Colonic mucosa (tissue), 4 donors: ENCODE data around the gene DUS2. TPM values are rescaled to one million over a fixed set of nuclear protein-coding genes. Genes with fewer than 3 reads are reported as not detected.

Experiments used
- DNase-seq: peaks from one replicate; pipeline ENCODE4 v3.0.0-alpha.2; 2020
- H3K27ac ChIP-seq: fragments of 200-600 bp; one replicate; pipeline ENCODE4 v1.8.0; 2021
- H3K27me3 ChIP-seq: fragments of 200-600 bp; one replicate; pipeline ENCODE4 v1.8.0; 2021
- H3K36me3 ChIP-seq: fragments of 200-600 bp; one replicate; pipeline ENCODE4 v1.8.0; 2021
- H3K4me1 ChIP-seq: fragments of 200-600 bp; one replicate; pipeline ENCODE4 v1.8.0; 2021; ENCODE audit warnings: mild to moderate bottlenecking
- H3K4me3 ChIP-seq: fragments of 200-600 bp; one replicate; pipeline ENCODE4 v1.8.0; 2021
- H3K9ac ChIP-seq, 2 donors: one replicate each; pipeline ENCODE4 v1.7.0; 2013; ENCODE audit warnings: control low read depth in 2 of 2, low read depth in 2 of 2, low read length in 2 of 2
- H3K9me3 ChIP-seq: fragments of 200-600 bp; one replicate; pipeline ENCODE4 v1.8.0; 2021
- intact Hi-C: fragments of 100-400 bp; cut with DNase I; formaldehyde crosslinking; loops from one replicate; pipeline ENCODE4 v1.14.1; 2022
- total RNA-seq, 2 donors: library from RNA; stranded (reverse); fragmentation: NEBNext Ultra II Directional in 1 of 2; extraction: Animal tissue kit (Norgen Biotek cat#: 25700) in 1 of 2; gene quantifications; one replicate each; pipeline ENCODE4 v1.2.1, GENCODE V29; 2021
- TF ChIP-seq, protein P1 (sequence below): fragments of 200-600 bp; IDR thresholded peaks from one replicate; pipeline ENCODE4 v1.8.0; 2022; ENCODE audit warnings: antibody characterized with exemption, mild to moderate bottlenecking
- donor health status: healthy.
- donor health status: DM: no; HTN: no; CAD: no.
- donor health status: DM: no; HTN: no; CAD: no.

The DUS2 gene
- total RNA-seq, 2 donors from 2014 or later: 13.1 to 24.6 TPM

DNA sequence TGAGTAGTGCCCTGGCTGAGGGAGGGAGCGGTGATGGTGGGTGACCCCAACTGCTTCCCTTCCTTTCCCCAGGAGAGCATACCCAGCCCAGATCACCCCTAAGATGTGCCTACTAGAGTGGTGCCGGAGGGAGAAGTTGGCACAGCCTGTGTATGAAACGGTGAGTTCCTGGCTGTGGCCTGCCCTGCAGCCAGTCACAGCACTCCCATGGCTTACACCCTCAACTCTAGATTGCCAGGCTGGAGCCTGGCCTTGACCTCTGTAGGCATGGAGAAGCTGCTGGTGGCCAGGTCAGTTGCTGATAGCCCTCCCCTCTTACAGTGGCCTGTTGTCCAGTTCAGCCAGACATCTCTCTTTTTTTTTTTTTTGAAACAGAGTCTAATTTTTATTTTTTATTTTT, 53.5 kb downstream of the DUS2 start:
- TF ChIP-seq, protein P1, sequence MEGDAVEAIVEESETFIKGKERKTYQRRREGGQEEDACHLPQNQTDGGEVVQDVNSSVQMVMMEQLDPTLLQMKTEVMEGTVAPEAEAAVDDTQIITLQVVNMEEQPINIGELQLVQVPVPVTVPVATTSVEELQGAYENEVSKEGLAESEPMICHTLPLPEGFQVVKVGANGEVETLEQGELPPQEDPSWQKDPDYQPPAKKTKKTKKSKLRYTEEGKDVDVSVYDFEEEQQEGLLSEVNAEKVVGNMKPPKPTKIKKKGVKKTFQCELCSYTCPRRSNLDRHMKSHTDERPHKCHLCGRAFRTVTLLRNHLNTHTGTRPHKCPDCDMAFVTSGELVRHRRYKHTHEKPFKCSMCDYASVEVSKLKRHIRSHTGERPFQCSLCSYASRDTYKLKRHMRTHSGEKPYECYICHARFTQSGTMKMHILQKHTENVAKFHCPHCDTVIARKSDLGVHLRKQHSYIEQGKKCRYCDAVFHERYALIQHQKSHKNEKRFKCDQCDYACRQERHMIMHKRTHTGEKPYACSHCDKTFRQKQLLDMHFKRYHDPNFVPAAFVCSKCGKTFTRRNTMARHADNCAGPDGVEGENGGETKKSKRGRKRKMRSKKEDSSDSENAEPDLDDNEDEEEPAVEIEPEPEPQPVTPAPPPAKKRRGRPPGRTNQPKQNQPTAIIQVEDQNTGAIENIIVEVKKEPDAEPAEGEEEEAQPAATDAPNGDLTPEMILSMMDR: no peak
- H3K4me1 ChIP-seq: peaks cover 17% of the 10 kb centered on the region
- intact Hi-C loops: no loop called here
- H3K27me3 ChIP-seq: no peaks in the 10 kb centered on the region
- H3K9ac ChIP-seq: no peak overlapping the region
- no peak overlapping the region for H3K27ac ChIP-seq
- H3K4me3 ChIP-seq: no peak overlapping the region
- H3K9me3 ChIP-seq: no peaks in the 10 kb centered on the region
- H3K36me3 ChIP-seq: no peaks in the 10 kb centered on the region
- DNase-seq: no peak

DNA sequence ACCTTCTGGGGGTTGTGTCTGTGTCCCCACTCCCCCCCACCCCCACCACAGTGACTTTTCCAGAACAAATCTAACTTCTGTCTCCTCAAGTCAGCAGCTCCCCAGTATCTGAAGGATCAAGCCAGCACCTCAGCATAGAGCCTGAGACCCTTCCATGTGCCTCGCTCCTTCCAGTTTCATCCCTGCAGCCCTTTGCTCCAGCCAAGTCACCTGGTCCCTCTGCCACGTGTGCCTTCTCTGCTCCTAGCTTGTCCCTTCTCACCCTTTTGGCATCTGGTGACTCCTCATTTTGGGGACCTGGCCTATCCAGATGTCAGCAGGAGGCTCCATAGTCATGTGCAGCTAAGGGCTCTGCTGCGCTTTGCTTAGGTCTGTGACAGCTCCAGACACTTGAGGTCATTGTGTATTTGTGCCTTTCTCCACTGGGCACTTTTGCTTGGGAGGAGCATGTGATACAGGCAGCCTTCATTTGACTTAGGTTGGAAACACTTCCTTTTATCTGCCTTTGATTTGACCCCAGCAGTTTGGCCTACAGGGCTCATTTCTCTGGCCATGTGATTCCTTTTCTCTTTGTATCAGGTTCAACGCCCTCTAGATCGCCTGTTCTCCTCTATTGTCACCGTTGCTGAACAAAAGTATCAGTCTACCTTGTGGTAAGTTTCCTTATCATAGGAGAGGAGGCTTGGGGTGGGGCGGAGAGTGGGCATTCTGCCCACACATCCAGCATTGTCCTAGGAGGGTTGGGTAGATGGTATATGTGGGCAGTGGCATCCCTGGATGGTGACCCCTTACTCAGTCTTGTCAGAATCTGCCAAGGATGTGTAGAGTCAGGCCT, 55.0 kb downstream of the DUS2 start:
- no peaks in the 10 kb centered on the region for H3K36me3 ChIP-seq
- H3K27me3 ChIP-seq: no peaks in the 10 kb centered on the region
- H3K27ac ChIP-seq: no peak overlapping the region
- intact Hi-C loops: no loop called here
- peaks cover 24% of the 10 kb centered on the region for H3K4me1 ChIP-seq
- no peak overlapping the region for H3K4me3 ChIP-seq
- no peaks in the 10 kb centered on the region for H3K9me3 ChIP-seq
- H3K9ac ChIP-seq: peak overlapping the region in 1 of 2 donors; percentile 55
- TF ChIP-seq, protein P1: no peak
- no peak for DNase-seq

DNA sequence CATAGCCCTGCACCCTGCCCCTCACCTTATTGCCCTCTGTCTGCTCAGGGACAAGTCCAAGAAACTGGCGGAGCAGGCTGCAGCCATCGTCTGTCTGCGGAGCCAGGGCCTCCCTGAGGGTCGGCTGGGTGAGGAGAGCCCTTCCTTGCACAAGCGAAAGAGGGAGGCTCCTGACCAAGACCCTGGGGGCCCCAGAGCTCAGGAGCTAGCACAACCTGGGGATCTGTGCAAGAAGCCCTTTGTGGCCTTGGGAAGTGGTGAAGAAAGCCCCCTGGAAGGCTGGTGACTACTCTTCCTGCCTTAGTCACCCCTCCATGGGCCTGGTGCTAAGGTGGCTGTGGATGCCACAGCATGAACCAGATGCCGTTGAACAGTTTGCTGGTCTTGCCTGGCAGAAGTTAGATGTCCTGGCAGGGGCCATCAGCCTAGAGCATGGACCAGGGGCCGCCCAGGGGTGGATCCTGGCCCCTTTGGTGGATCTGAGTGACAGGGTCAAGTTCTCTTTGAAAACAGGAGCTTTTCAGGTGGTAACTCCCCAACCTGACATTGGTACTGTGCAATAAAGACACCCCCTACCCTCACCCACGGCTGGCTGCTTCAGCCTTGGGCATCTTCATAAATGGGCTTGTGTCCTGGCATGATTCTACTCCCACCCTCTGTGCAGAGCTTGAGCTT, 55.8 kb downstream of the DUS2 start:
- Histone ChIP-seq H3K27ac (peak overlapping the region; percentile 81), H3K9ac (peak overlapping the region in 1 of 2 donors; percentile 86), H3K4me1 (peaks cover 26% of the 10 kb centered on the region), H3K36me3 (no peaks in the 10 kb centered on the region), H3K27me3 (no peaks in the 10 kb centered on the region), H3K4me3 (no peak overlapping the region), H3K9me3 (no peaks in the 10 kb centered on the region)
- intact Hi-C loops: no loop called here
- TF ChIP-seq, protein P1: no peak
- DNase-seq: no peak

GRCh38 chr16:68079376-68079625, 56.2 kb downstream of the DUS2 start:
- no peak for DNase-seq
- Histone ChIP-seq H3K36me3 (no peaks in the 10 kb centered on the region), H3K27ac (peak overlapping the region; percentile 81), H3K9me3 (no peaks in the 10 kb centered on the region), H3K4me1 (peaks cover 30% of the 10 kb centered on the region), H3K27me3 (no peaks in the 10 kb centered on the region), H3K9ac (peak overlapping the region in 1 of 2 donors; percentile 86), H3K4me3 (no peak overlapping the region)
- TF ChIP-seq, protein P1: no peak
- intact Hi-C loops: no loop called here

DNA sequence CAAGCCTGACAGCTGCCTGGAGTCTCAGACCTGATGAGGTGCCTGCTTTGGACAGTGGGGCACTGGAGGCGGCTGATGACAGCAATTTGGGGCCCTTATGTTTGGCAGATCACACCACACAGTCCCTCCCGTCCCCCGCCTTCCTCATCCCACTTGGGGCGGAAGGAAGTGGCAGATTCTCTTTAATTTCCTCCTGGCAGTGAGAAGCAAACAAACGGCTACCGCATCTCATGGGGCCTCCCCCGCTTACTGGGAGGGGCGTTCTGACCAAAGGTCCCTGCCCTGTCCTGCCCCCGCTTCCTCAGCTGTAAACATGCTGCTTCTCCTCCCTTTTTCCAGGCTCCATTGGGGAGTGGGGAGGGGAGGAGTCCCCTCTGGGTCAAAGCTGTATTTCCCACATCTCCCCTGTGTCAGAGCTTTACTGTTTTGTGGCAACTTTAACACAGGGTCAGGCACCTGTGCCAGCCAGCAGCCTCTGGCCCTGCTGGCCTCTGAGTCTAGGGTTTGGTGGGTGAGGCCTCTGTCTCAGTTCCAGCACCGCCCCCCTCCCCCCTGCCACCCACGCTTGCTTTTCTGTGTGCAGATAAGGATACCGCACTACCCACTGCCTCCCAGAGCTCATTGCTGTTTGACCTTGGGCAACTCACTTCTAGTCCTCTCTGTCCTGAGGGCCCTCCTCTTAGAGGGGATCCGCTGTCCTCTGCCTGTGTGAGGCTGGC, 56.7 kb downstream of the DUS2 start:
- no peak overlapping the region for H3K4me3 ChIP-seq
- peak; percentile 92 for DNase-seq
- H3K9me3 ChIP-seq: no peaks in the 10 kb centered on the region
- intact Hi-C loops: no loop called here
- peaks cover 32% of the 10 kb centered on the region for H3K4me1 ChIP-seq
- H3K27me3 ChIP-seq: no peaks in the 10 kb centered on the region
- H3K27ac ChIP-seq: peak overlapping the region; percentile 81
- H3K9ac ChIP-seq: peak overlapping the region; percentile 28 to 86
- H3K36me3 ChIP-seq: no peaks in the 10 kb centered on the region
- TF ChIP-seq, protein P1: no peak
